BE2C (cell line): ENCODE results near the gene SLC31A1.

Experiments used
- DNase-seq: peaks from one replicate; pipeline ENCODE4 v3.0.0-alpha.2; 2020
- H3K27me3 ChIP-seq: fragments of 250-450 bp; sonication (Bioruptor Pico); 2 replicates; pipeline ENCODE4 v1.5.1; 2020; ENCODE audit warnings: mild to moderate bottlenecking
- H3K36me3 ChIP-seq: fragments of 250-450 bp; sonication (Bioruptor Pico); 2 replicates; pipeline ENCODE4 v1.5.1; 2020; ENCODE audit warnings: mild to moderate bottlenecking
- H3K4me1 ChIP-seq: fragments of 250-450 bp; sonication (Bioruptor Pico); 2 replicates; pipeline ENCODE4 v1.5.1; 2020
- H3K4me3 ChIP-seq: 2 replicates; pipeline ENCODE4 v1.5.1; 2011; ENCODE audit warnings: low read depth, low read length
- H3K9me3 ChIP-seq: fragments of 250-450 bp; sonication (Bioruptor Pico); 2 replicates; pipeline ENCODE4 v1.5.1; 2020
- CTCF ChIP-seq: IDR thresholded peaks from 2 replicates; pipeline ENCODE4 v1.5.1; 2012; ENCODE audit warnings: mild to moderate bottlenecking, low read depth, low read length

Gene SLC31A1

GRCh38 chr9:113179839-113180238 is 41.5 kb upstream of the SLC31A1 start:
- no peak overlapping the region for H3K4me3 ChIP-seq
- H3K27me3 ChIP-seq: no peaks in the 10 kb centered on the region
- TF ChIP-seq CTCF: no peak
- no peaks in the 10 kb centered on the region for H3K9me3 ChIP-seq
- H3K4me1 ChIP-seq: no peaks in the 10 kb centered on the region
- peaks cover 84% of the 10 kb centered on the region for H3K36me3 ChIP-seq
- no peak for DNase-seq

- Histone ChIP-seq H3K4me1 (no peaks in the 10 kb centered on the region), H3K36me3 (peaks cover 84% of the 10 kb centered on the region), H3K4me3 (no peak overlapping the region), H3K9me3 (no peaks in the 10 kb centered on the region), H3K27me3 (no peaks in the 10 kb centered on the region)
- no peak for TF ChIP-seq CTCF
- no peak for DNase-seq
Measured at GRCh38 chr9:113181165-113181564, 40.2 kb upstream of the SLC31A1 start.

GRCh38 chr9:113183956-113184488 is 37.3 kb upstream of the SLC31A1 start:
- Histone ChIP-seq H3K4me1 (no peaks in the 10 kb centered on the region), H3K4me3 (no peak overlapping the region), H3K27me3 (no peaks in the 10 kb centered on the region), H3K36me3 (peaks cover 81% of the 10 kb centered on the region), H3K9me3 (no peaks in the 10 kb centered on the region)
- no peak for DNase-seq
- no peak for TF ChIP-seq CTCF

- no peak for TF ChIP-seq CTCF
- Histone ChIP-seq H3K4me1 (no peaks in the 10 kb centered on the region), H3K36me3 (peaks cover 81% of the 10 kb centered on the region), H3K9me3 (no peaks in the 10 kb centered on the region), H3K27me3 (no peaks in the 10 kb centered on the region), H3K4me3 (no peak overlapping the region)
- DNase-seq: no peak
Measured at GRCh38 chr9:113184539-113184938, 36.8 kb upstream of the SLC31A1 start.

GRCh38 chr9:113185271-113185670 is 36.1 kb upstream of the SLC31A1 start:
- H3K27me3 ChIP-seq: no peaks in the 10 kb centered on the region
- no peak for DNase-seq
- TF ChIP-seq CTCF: no peak
- no peaks in the 10 kb centered on the region for H3K9me3 ChIP-seq
- H3K4me3 ChIP-seq: no peak overlapping the region
- H3K4me1 ChIP-seq: no peaks in the 10 kb centered on the region
- peaks cover 78% of the 10 kb centered on the region for H3K36me3 ChIP-seq

- TF ChIP-seq CTCF: no peak
- peaks cover 70% of the 10 kb centered on the region for H3K36me3 ChIP-seq
Measured at GRCh38 chr9:113186137-113186755, 35.1 kb upstream of the SLC31A1 start.

More at GRCh38 chr9:113186137-113186755, 35.1 kb upstream of the SLC31A1 start:
- no peak for DNase-seq
- H3K4me3 ChIP-seq: no peak overlapping the region
- no peaks in the 10 kb centered on the region for H3K4me1 ChIP-seq
- no peaks in the 10 kb centered on the region for H3K27me3 ChIP-seq
- no peaks in the 10 kb centered on the region for H3K9me3 ChIP-seq
